Small intestine (tissue), 7 donors: ENCODE measurements around the gene MX2. TPM values are rescaled to one million over a fixed set of nuclear protein-coding genes. Genes with fewer than 3 reads are reported as not detected.

Experiments
- DNase-seq, 2 donors: peaks; one replicate each; pipeline versions ENCODE4 v3.0.0 to v3.0.0-alpha.2; 2013
- FAIRE-seq: peaks from 2 replicates; lab custom pipeline; 2012; peaks lifted over from hg19 to GRCh38; lab: Jason Lieb, UNC
- H3K27ac ChIP-seq, 3 donors: one replicate each; pipeline ENCODE4 v1.5.1; 2013; ENCODE audit warnings: low read length in 2 of 3, mild to moderate bottlenecking in 2 of 3, control low read depth in 1 of 3, inconsistent platforms in 1 of 3, low read depth in 1 of 3, moderate library complexity in 1 of 3
- H3K27me3 ChIP-seq, 3 donors: one replicate each; pipeline ENCODE4 v1.6.1; 2013; ENCODE audit warnings: low read length in 3 of 3, inconsistent platforms in 1 of 3; ENCODE audit not compliant: control insufficient read depth in 3 of 3, insufficient read depth in 3 of 3
- H3K36me3 ChIP-seq, 3 donors: one replicate each; pipeline ENCODE4 v1.6.1; 2013; ENCODE audit warnings: low read length in 3 of 3, inconsistent platforms in 1 of 3, low read depth in 1 of 3, mild to moderate bottlenecking in 1 of 3, moderate library complexity in 1 of 3; ENCODE audit not compliant: control insufficient read depth in 3 of 3, insufficient read depth in 2 of 3
- H3K4me1 ChIP-seq, 3 donors: one replicate each; pipeline ENCODE4 v1.6.1; 2013; ENCODE audit warnings: low read length in 2 of 3, inconsistent platforms in 1 of 3, low read depth in 1 of 3, mild to moderate bottlenecking in 1 of 3, moderate library complexity in 1 of 3; ENCODE audit not compliant: control insufficient read depth in 3 of 3, insufficient read depth in 2 of 3
- H3K4me3 ChIP-seq, 3 donors: one replicate each; pipeline ENCODE4 v1.5.1; 2013; ENCODE audit warnings: low read length in 3 of 3, control low read depth in 1 of 3, inconsistent platforms in 1 of 3, low read depth in 1 of 3, mild to moderate bottlenecking in 1 of 3, moderate library complexity in 1 of 3
- H3K9me3 ChIP-seq, 2 donors: one replicate each; pipeline ENCODE4 v1.6.1; 2013; ENCODE audit warnings: low read depth in 1 of 2, low read length in 1 of 2; ENCODE audit not compliant: control insufficient read depth in 2 of 2, insufficient read depth in 1 of 2
- WGBS, 3 donors: extraction: QIAGEN DNeasy Blood & Tissue Kit; methylation state at CpG; one replicate each; pipeline ENCODE4 v1.1.7; 2013; 5-methylcytosine and 5-hydroxymethylcytosine counted together
- polyA plus RNA-seq, 4 donors: library from polyadenylated mRNA; stranded (reverse) in 3 of 4; unstranded in 1 of 4; fragments of 200-250 nt in 3 of 4; fragments of 120-200 nt in 1 of 4; gene quantifications; one replicate each; pipeline versions ENCODE4 v1.2.1 to v1.2.3, GENCODE V29; 2013
- donor health status: healthy with polysubstance abuse.
- donor health status: control.
- donor health status: control.
- donor health status: Bipolar disorder and iron deficiency.
- donor health status: healthy.

Gene MX2
- polyA plus RNA-seq, 4 donors = 2.9 to 9.1 (median 5.0) TPM

DNA sequence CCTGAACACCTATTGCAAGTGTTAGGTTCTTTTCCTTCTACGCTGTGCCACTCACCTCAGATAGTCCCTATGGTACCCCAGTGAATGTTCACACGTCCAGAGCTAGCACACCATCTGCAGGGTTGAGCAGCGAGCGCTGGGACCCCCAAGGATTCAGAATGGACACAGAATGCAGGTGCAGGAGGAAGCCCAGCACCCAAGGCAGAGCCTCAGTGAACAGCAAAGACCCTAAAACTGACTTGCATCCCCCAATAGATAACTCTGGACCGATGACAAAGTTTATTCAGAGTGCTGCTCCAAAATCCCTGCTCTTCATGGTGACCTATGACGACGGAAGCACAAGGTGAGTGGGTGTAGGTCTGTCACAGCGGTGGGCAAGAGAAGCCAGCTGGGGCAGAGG is 15.1 kb upstream of the MX2 start:
- WGBS, 3 donors = 86 to 92% (median 90%) methylated on average over 8 of the region's 8 CpGs
- Histone ChIP-seq H3K4me1 (no peaks in the 10 kb centered on the region), H3K27me3 (no peaks in the 10 kb centered on the region), H3K9me3 (peaks cover 0 to 3% of the 10 kb centered on the region in 2 donors), H3K27ac (no peak overlapping the region), H3K4me3 (no peak overlapping the region), H3K36me3 (peaks cover 0 to 16% (median 0%) of the 10 kb centered on the region in 3 donors)
- DNase-seq (no peak), FAIRE-seq (no peak)

DNA sequence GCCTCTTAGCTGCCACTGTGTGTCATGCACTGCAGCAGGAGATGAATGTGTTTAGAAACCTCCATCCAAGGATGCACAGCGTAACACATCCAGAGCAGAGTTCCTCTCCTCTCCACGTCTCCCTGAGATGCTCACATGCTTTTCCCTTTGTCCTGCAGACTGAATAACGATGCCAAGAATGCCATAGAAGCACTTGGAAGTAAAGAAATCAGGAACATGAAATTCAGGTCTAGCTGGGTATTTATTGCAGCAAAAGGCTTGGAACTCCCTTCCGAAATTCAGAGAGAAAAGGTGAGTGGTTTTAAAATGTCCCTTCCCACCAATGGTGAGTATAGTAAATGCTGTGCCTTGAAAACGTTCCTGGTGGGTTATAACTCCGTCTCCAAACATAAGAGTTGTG is 13.4 kb upstream of the MX2 start:
- no peak for DNase-seq
- no peak overlapping the region for H3K27ac ChIP-seq
- WGBS, 3 donors = 67 to 87% (median 77%) methylated on average over 6 of the region's 6 CpGs
- no peaks in the 10 kb centered on the region for H3K9me3 ChIP-seq
- H3K36me3 ChIP-seq = peaks cover 0 to 18% (median 0%) of the 10 kb centered on the region in 3 donors
- no peak overlapping the region for H3K4me3 ChIP-seq
- FAIRE-seq = no peak
- H3K27me3 ChIP-seq = no peaks in the 10 kb centered on the region
- no peaks in the 10 kb centered on the region for H3K4me1 ChIP-seq

DNA sequence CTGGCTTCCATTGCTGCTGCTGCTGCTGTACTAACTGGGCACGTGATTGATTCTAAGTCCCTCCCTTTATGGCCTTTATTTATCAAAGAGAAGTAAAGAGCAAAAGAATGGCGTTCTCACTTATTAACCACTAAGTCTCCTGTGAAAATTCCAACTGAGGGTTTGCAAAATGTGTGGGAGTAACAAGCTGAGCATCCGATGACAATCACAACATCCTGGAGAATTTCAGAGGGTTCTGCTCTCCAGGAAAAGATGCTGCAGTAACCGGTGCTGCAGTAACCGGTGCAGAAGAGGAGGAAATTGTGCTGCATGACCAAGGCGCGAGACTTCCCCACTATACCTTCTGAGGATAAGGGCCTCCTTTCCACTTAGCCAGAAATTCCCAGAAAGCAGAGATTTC is 12.7 kb upstream of the MX2 start:
- FAIRE-seq (no peak), DNase-seq (no peak)
- no peak overlapping the region for H3K27ac ChIP-seq
- no peaks in the 10 kb centered on the region for H3K9me3 ChIP-seq
- no peak overlapping the region for H3K4me3 ChIP-seq
- WGBS, 3 donors = 73 to 77% (median 76%) methylated on average over 7 of the region's 7 CpGs
- H3K36me3 ChIP-seq = peaks cover 0 to 18% (median 0%) of the 10 kb centered on the region in 3 donors
- no peaks in the 10 kb centered on the region for H3K4me1 ChIP-seq
- no peaks in the 10 kb centered on the region for H3K27me3 ChIP-seq

DNA sequence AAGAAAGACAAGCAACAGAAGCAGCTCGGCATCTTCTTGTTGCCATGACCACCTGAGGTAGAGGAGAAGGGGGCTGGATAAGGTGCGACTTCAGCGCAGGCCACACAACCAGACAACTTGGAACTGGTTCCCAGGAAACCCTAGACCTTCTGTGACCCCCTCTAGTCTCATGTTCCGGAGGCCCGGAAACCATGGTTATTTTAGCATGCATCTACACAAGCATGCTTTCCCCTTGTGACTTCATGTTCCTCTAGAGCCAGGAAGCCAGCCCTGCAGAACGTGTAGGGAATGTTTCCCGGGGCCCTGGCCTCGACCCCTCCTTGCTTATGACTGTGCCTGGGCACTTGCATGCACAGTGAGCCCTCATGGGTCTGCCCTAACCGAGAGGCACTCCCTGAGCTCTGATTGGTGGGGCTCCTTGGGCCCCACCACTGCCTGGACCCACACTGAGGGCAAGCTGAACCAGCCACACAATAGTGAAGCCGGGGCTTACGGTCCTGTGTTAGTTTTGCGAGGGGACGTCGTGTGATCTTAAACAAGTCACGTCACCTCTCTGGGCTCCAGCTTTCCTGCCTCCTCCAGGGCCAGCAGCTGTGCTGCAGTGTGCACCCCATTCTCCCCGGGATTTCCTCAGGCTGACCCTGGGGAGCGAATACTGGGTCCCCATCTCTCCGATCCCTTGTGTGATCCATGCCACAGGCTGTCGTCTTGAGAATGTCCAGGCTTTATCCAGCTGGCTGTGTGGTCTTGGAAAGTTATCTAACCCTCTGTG is 12.0 kb upstream of the MX2 start:
- no peak for FAIRE-seq
- H3K9me3 ChIP-seq = no peaks in the 10 kb centered on the region
- DNase-seq = no peak

DNA sequence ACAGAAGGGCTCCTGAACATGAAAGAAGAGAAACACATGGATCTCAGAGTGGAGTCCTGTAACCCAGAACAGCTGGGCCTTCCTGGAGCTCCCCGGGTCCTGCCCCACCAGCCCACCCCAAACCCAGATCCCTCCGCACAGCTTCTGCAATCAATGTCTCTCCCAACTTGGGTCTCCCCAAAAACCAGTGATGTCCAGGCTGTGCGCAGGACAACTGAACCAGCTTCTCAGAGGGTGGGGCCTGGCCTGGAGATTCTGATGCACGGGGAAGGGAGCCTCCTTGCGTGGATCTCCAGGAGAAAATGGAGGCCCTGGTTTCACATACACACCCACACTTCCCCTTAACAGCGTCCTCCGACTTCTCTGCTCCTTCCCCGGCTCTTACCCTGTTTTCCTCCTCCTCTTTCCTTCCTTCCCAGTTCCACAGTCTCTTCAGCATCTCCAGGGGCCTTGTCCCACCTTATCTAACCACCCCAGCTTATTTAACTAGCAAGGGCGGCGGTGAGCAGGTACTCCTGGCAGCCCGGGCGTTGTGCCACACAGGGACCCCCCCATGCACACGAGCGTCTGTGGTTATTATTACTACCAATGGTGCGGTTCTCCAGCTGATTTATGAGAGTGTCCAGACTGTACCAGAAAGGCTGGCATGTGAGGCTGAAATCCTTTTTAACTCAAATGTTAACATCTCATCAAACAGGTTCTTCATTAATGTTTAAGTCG is 11.2 kb upstream of the MX2 start:
- no peak for FAIRE-seq
- H3K9me3 ChIP-seq = no peaks in the 10 kb centered on the region
- no peak overlapping the region for H3K4me3 ChIP-seq
- H3K4me1 ChIP-seq = no peaks in the 10 kb centered on the region
- DNase-seq = no peak
- WGBS, 3 donors = 87 to 95% (median 92%) methylated on average over 16 of the region's 16 CpGs
- H3K27ac ChIP-seq = no peak overlapping the region
- peaks cover 0 to 18% (median 0%) of the 10 kb centered on the region in 3 donors for H3K36me3 ChIP-seq
- H3K27me3 ChIP-seq = no peaks in the 10 kb centered on the region

More for the DNA sequence above, 12.0 kb upstream of the MX2 start:
- Histone ChIP-seq H3K36me3 (peaks cover 0 to 18% (median 0%) of the 10 kb centered on the region in 3 donors), H3K27me3 (no peaks in the 10 kb centered on the region), H3K27ac (no peak overlapping the region), H3K4me3 (no peak overlapping the region), H3K4me1 (no peaks in the 10 kb centered on the region)
- 85 to 89% (median 87%) methylated on average over 19 of the region's 19 CpGs for WGBS, 3 donors

DNA sequence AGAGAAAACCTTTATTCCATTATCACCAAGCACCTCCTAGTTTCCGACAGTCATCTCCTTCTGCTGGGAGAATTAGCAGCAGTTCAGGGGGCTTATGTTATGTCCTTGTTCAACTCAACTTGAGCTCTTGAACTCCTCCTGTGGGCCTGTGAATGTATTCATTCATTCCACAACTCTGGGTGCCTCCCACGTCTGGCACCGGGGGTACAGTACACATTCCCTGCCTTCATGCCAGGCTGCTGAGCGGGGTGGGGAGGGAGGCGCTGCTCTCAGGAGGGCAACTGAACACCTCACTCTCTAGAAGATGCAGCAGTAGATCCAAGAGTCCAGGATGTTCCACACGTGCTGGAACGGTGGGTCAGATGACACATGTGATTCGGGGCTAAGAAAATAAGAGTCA is 4.3 kb upstream of the MX2 start:
- peaks cover 2 to 24% (median 7%) of the 10 kb centered on the region in 3 donors for H3K4me1 ChIP-seq
- H3K4me3 ChIP-seq = no peak overlapping the region
- H3K36me3 ChIP-seq = no peaks in the 10 kb centered on the region
- no peak overlapping the region for H3K27ac ChIP-seq
- WGBS, 3 donors = 57 to 69% (median 63%) methylated on average over 8 of the region's 8 CpGs
- H3K9me3 ChIP-seq = no peaks in the 10 kb centered on the region
- no peak for FAIRE-seq
- DNase-seq = no peak
- no peaks in the 10 kb centered on the region for H3K27me3 ChIP-seq

DNA sequence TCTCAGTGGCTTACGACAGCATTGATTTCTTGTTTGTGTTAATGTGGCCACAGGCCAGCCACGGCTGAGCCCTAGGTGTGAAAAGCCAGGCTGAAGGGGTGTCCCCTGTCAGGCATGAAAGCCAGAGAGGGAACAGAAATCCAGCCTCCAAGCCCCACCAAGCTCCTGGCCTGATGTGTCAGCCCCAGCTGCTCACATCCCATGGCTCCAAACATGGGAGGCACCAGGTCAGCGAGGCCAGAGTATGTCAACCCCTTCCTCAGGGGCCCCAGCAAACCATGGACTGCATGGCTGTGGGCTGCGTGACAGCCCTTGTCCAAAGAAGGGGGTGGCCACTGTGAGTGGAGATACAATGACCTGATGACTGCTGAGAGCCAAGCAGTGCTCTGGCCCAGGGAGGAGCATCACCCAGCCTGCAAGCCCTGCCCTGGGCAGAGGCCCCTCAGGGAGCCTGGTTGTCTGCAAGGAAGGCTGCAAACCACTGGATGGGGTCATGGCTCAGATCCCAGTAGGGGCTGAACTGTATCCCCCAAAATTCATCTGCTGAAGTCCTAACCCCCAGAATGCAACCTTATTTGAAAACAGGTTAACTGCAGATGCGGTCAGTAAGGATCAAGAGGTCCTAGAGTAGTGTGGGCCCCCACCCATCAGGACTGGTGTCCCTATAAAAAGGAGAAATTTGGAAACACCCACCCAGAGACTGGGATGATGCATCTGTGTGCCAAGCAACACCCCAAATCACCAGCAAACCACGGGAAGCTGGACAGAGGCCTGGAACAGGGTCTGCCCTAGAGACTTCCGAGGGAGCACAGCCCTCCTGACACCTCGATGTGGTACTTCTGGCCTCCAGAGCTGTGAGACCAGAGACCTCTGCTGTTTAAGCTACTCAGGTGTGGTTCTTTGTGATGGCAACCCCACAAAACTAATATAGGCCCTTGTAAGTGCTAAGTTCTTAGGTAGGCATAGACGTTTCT is 3.3 kb upstream of the MX2 start:
- Histone ChIP-seq H3K4me1 (peaks cover 5 to 24% (median 7%) of the 10 kb centered on the region in 3 donors), H3K9me3 (no peaks in the 10 kb centered on the region), H3K27me3 (no peaks in the 10 kb centered on the region), H3K36me3 (no peaks in the 10 kb centered on the region), H3K27ac (peak overlapping the region in 1 of 3 donors; percentile 38), H3K4me3 (no peak overlapping the region)
- 80 to 88% (median 85%) methylated on average over 9 of the region's 9 CpGs for WGBS, 3 donors
- DNase-seq (no peak), FAIRE-seq (no peak)

DNA sequence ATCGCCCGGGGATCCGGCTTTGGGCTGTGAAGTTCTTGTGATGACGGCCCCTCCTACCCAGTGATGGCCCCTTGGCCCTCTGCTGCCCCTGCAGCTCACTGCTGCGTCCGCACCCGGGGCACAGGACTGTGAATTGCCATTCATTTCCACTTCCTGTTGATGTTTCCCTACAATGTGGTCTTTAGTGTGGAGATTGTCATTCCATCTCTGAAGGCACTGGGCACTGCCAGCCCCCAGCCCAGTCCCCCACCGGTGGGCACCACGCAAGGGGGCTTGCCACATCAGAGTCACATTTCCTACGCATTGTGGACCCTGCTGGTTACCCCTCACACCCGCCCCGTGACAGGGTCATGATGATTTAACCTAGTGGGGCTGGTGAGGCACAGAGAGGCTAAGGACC is 2.5 kb upstream of the MX2 start:
- Histone ChIP-seq H3K9me3 (no peaks in the 10 kb centered on the region), H3K27me3 (no peaks in the 10 kb centered on the region), H3K4me3 (no peak overlapping the region), H3K27ac (peak overlapping the region in 2 of 3 donors; percentile 38 to 98), H3K36me3 (no peaks in the 10 kb centered on the region), H3K4me1 (peaks cover 7 to 24% (median 10%) of the 10 kb centered on the region in 3 donors)
- FAIRE-seq (no peak), DNase-seq (no peak)
- 79 to 84% (median 79%) methylated on average over 12 of the region's 12 CpGs for WGBS, 3 donors
